Measurements from ENCODE around the gene FRAS1.
"Not testable (repeated sequence)": the region's sequence is repeated elsewhere in the genome, so short reads cannot be mapped to it uniquely, and the experiment has no call there.

FRAS1 gene

GRCh38 chr4:78547899-78548298 is 490.8 kb downstream of the FRAS1 start:
- DNase-seq (ENCODE audit: low read depth), result not testable (repeated sequence)

- not testable (repeated sequence) for DNase-seq (ENCODE audit: low read depth)
Observed at GRCh38 chr4:78548889-78549288, 491.8 kb downstream of the FRAS1 start.

- no peak for DNase-seq (ENCODE audit: low read depth)
Observed at GRCh38 chr4:78551420-78552351, 494.6 kb downstream of the FRAS1 start, which contains the start of gene ANXA3. Gene ANXA3 (plus strand): TSS chr4:78551770. CDS start chr4:78554474, 2,704 bp downstream.

- DNase-seq (ENCODE audit: low read depth), result peak; percentile 47
Observed at GRCh38 chr4:78552389-78553042, 495.4 kb downstream of the FRAS1 start.

GRCh38 chr4:78553043-78553396 is 495.9 kb downstream of the FRAS1 start:
- DNase-seq (ENCODE audit: low read depth), result no peak

- DNase-seq (ENCODE audit: low read depth), result no peak
Observed at GRCh38 chr4:78553529-78554060, 496.5 kb downstream of the FRAS1 start.

GRCh38 chr4:78556665-78557064 is 499.5 kb downstream of the FRAS1 start:
- DNase-seq (ENCODE audit: low read depth), result no peak

- DNase-seq (ENCODE audit: low read depth), result no peak
Observed at GRCh38 chr4:78557841-78558240, 500.7 kb downstream of the FRAS1 start.

- DNase-seq (ENCODE audit: low read depth), result peak; percentile 59
Observed at GRCh38 chr4:78558410-78558809, 501.3 kb downstream of the FRAS1 start.

GRCh38 chr4:78560296-78560963 is 503.3 kb downstream of the FRAS1 start:
- DNase-seq (ENCODE audit: low read depth), result peak; percentile 96

GRCh38 chr4:78561677-78562076 is 504.6 kb downstream of the FRAS1 start:
- no peak for DNase-seq (ENCODE audit: low read depth)

- no peak for DNase-seq (ENCODE audit: low read depth)
Observed at GRCh38 chr4:78562687-78563086, 505.6 kb downstream of the FRAS1 start.

GRCh38 chr4:78565971-78566372 is 508.8 kb downstream of the FRAS1 start:
- DNase-seq (ENCODE audit: low read depth), result peak; percentile 76

GRCh38 chr4:78566834-78567499 is 509.8 kb downstream of the FRAS1 start:
- DNase-seq (ENCODE audit: low read depth), result peak; percentile 70

GRCh38 chr4:78567500-78568060 is 510.5 kb downstream of the FRAS1 start:
- no peak for DNase-seq (ENCODE audit: low read depth)

- peak; percentile 53 for DNase-seq (ENCODE audit: low read depth)
Observed at GRCh38 chr4:78568640-78569305, 511.6 kb downstream of the FRAS1 start.

- DNase-seq (ENCODE audit: low read depth), result peak; percentile 83
Observed at GRCh38 chr4:78569306-78569821, 512.2 kb downstream of the FRAS1 start.

GRCh38 chr4:78570117-78570516 is 513.0 kb downstream of the FRAS1 start:
- no peak for DNase-seq (ENCODE audit: low read depth)

GRCh38 chr4:78571804-78572203 is 514.7 kb downstream of the FRAS1 start:
- DNase-seq (ENCODE audit: low read depth), result no peak

- DNase-seq (ENCODE audit: low read depth), result no peak
Observed at GRCh38 chr4:78578674-78579425, 521.7 kb downstream of the FRAS1 start.
